Measurements from ENCODE around the gene EPB41L2. TPM values are rescaled to one million over a fixed set of nuclear protein-coding genes. Genes with fewer than 3 reads are reported as not detected.

EPB41L2 gene
- total RNA-seq, 2 donors from 2014 or later: 160 to 189 TPM

DNA sequence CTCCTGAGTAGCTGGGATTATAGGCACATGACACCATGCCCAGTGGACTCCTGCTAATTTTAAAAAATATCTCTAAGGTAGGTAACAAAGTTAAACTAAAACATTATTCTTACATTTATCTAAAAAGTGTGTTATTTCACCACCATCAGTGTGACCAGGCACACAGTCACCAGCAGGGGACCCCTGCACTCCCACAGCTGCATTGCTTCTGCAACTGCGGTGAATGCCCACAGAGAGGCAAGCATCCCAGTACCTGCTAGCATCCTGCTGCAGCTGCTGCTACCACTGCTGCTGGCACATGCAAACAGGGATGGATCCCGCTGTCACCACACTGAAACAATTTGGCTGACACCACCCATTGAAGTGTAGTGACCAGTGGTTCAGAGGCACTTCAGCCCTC lies 21.9 kb upstream of the EPB41L2 start:
- Histone ChIP-seq H3K9me3 (ENCODE audit: control insufficient read depth, low read length) (peaks cover 4% of the 10 kb centered on the region), H3K27me3 (ENCODE audit: control insufficient read depth, insufficient read depth, low read length, poor library complexity, severe bottlenecking) (no peaks in the 10 kb centered on the region), H3K4me3 (ENCODE audit: low read length) (no peak overlapping the region), H3K9ac (ENCODE audit: extremely low read depth, low read length, poor library complexity, severe bottlenecking) (no peak overlapping the region), H3K27ac (ENCODE audit: low read depth, low read length) (no peak overlapping the region), H3K36me3 (ENCODE audit: control insufficient read depth, insufficient read depth, low read length) (no peaks in the 10 kb centered on the region), H3K4me1 (ENCODE audit: control insufficient read depth, insufficient read depth, low read length) (no peaks in the 10 kb centered on the region)
- Mint-ChIP-seq H3K9me3 (peaks cover 37% of the 10 kb centered on the region), H3K4me3 (no peak overlapping the region), H3K27ac (no peak overlapping the region), H3K36me3 (ENCODE audit: low read depth) (no peaks in the 10 kb centered on the region), H3K4me1 (no peaks in the 10 kb centered on the region), H3K27me3 (ENCODE audit: insufficient read depth) (peaks cover 2% of the 10 kb centered on the region)
- 91 to 100% methylated on average over 2 of the region's 2 CpGs for WGBS, 2 experiments (ENCODE audit: insufficient coverage in 1 of 2, insufficient read length in 1 of 2)
- TF ChIP-seq, protein P1, sequence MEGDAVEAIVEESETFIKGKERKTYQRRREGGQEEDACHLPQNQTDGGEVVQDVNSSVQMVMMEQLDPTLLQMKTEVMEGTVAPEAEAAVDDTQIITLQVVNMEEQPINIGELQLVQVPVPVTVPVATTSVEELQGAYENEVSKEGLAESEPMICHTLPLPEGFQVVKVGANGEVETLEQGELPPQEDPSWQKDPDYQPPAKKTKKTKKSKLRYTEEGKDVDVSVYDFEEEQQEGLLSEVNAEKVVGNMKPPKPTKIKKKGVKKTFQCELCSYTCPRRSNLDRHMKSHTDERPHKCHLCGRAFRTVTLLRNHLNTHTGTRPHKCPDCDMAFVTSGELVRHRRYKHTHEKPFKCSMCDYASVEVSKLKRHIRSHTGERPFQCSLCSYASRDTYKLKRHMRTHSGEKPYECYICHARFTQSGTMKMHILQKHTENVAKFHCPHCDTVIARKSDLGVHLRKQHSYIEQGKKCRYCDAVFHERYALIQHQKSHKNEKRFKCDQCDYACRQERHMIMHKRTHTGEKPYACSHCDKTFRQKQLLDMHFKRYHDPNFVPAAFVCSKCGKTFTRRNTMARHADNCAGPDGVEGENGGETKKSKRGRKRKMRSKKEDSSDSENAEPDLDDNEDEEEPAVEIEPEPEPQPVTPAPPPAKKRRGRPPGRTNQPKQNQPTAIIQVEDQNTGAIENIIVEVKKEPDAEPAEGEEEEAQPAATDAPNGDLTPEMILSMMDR (conservative IDR thresholded peaks at IDR 0.05): peak; percentile 60
- DNase-seq: peak; percentile 66

DNA sequence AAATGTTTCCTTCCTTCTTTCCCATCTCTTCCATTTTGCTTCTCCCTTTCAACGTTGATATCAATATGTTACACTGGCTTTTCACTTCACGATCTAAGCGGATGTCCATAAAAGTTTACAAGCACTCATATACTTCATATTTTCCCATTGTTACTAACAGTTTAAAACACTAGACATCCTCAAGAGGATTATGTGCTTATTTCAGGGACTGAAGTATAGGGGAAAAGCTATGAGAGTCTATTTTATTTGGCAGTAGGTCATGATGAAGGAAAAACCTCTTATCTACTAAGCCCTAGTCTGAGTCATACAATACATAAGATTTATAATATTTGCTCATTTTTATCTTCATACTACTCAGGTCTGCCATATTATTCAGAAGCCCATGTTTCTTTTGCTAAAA lies 20.6 kb upstream of the EPB41L2 start:
- 92 to 93% methylated on average over 3 of the region's 3 CpGs for WGBS, 2 experiments (ENCODE audit: insufficient coverage in 1 of 2, insufficient read length in 1 of 2)
- no peaks in the 10 kb centered on the region for H3K4me1 ChIP-seq (ENCODE audit: control insufficient read depth, insufficient read depth, low read length)
- peaks cover 4% of the 10 kb centered on the region for H3K9me3 ChIP-seq (ENCODE audit: control insufficient read depth, low read length)
- H3K27me3 Mint-ChIP-seq (ENCODE audit: insufficient read depth): no peaks in the 10 kb centered on the region
- no peak overlapping the region for H3K9ac ChIP-seq (ENCODE audit: extremely low read depth, low read length, poor library complexity, severe bottlenecking)
- H3K4me3 Mint-ChIP-seq: no peak overlapping the region
- no peaks in the 10 kb centered on the region for H3K27me3 ChIP-seq (ENCODE audit: control insufficient read depth, insufficient read depth, low read length, poor library complexity, severe bottlenecking)
- no peak overlapping the region for H3K4me3 ChIP-seq (ENCODE audit: low read length)
- TF ChIP-seq, protein P1 (conservative IDR thresholded peaks at IDR 0.05): no peak
- H3K36me3 Mint-ChIP-seq (ENCODE audit: low read depth): no peaks in the 10 kb centered on the region
- no peaks in the 10 kb centered on the region for H3K36me3 ChIP-seq (ENCODE audit: control insufficient read depth, insufficient read depth, low read length)
- peak overlapping the region; percentile 4 for H3K27ac ChIP-seq (ENCODE audit: low read depth, low read length)
- H3K27ac Mint-ChIP-seq: no peak overlapping the region
- H3K4me1 Mint-ChIP-seq: no peaks in the 10 kb centered on the region
- H3K9me3 Mint-ChIP-seq: peaks cover 29% of the 10 kb centered on the region
- no peak for DNase-seq

DNA sequence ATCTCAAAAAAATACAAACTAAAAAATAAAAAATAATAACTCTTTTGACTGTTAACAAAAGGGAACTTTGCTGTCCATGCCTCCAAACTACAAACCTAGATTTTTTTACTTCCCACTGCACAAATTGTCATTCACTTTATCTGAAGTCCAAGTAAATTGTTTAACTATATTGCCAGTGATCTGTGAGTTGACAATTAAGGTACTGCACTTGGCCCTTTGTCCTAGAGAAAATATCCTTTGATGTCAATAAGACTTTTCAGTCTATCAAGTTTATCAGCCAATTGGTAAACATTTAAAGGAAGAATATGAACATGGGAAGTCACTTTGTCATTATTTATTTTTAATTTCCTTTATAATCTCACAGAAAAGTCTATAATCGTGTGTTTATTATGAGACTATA lies 19.3 kb upstream of the EPB41L2 start:
- H3K27ac ChIP-seq (ENCODE audit: low read depth, low read length): no peak overlapping the region
- no peak overlapping the region for H3K27ac Mint-ChIP-seq
- H3K27me3 ChIP-seq (ENCODE audit: control insufficient read depth, insufficient read depth, low read length, poor library complexity, severe bottlenecking): no peaks in the 10 kb centered on the region
- H3K4me3 Mint-ChIP-seq: no peak overlapping the region
- no peak overlapping the region for H3K9ac ChIP-seq (ENCODE audit: extremely low read depth, low read length, poor library complexity, severe bottlenecking)
- no peaks in the 10 kb centered on the region for H3K36me3 Mint-ChIP-seq (ENCODE audit: low read depth)
- no peak overlapping the region for H3K4me3 ChIP-seq (ENCODE audit: low read length)
- TF ChIP-seq, protein P1 (conservative IDR thresholded peaks at IDR 0.05): no peak
- no peak for DNase-seq
- H3K9me3 Mint-ChIP-seq: peaks cover 22% of the 10 kb centered on the region
- H3K9me3 ChIP-seq (ENCODE audit: control insufficient read depth, low read length): peaks cover 4% of the 10 kb centered on the region
- no peaks in the 10 kb centered on the region for H3K27me3 Mint-ChIP-seq (ENCODE audit: insufficient read depth)
- WGBS, 2 experiments (ENCODE audit: insufficient coverage in 1 of 2, insufficient read length in 1 of 2): 100% methylated on average over 1 of the region's 1 CpG; no CpG with 5 or more reads in 1 of the 2 experiments
- H3K4me1 ChIP-seq (ENCODE audit: control insufficient read depth, insufficient read depth, low read length): no peaks in the 10 kb centered on the region
- no peaks in the 10 kb centered on the region for H3K4me1 Mint-ChIP-seq
- H3K36me3 ChIP-seq (ENCODE audit: control insufficient read depth, insufficient read depth, low read length): no peaks in the 10 kb centered on the region

Measured in endodermal cell (in vitro differentiated cells).